HuH-7 (cell line): ENCODE results near the gene SMIM32.

Source experiments
- DNase-seq: peaks from one replicate; pipeline ENCODE4 v3.0.0; 2011; ENCODE audit warnings: low spot score

Gene SMIM32

GRCh38 chr5:136186796-136187195 is 6.2 kb downstream of the SMIM32 start:
- DNase-seq: no peak

- no peak for DNase-seq
These were observed 6.8 kb downstream of the SMIM32 start for GRCh38 chr5:136185974-136186665.

- DNase-seq: no peak
These were observed 10.3 kb downstream of the SMIM32 start for GRCh38 chr5:136182618-136183017.

- DNase-seq: no peak
These were observed 18.8 kb downstream of the SMIM32 start for GRCh38 chr5:136174021-136174659.

- no peak for DNase-seq
These were observed 23.7 kb downstream of the SMIM32 start for GRCh38 chr5:136169218-136169617.

GRCh38 chr5:136166909-136167308 is 26.1 kb downstream of the SMIM32 start:
- DNase-seq: no peak

- no peak for DNase-seq
These were observed 28.7 kb downstream of the SMIM32 start for GRCh38 chr5:136164226-136164625.

GRCh38 chr5:136162008-136162407 is 31.0 kb downstream of the SMIM32 start:
- DNase-seq: no peak

GRCh38 chr5:136159457-136159856 is 33.5 kb downstream of the SMIM32 start:
- no peak for DNase-seq

- DNase-seq: no peak
These were observed 35.4 kb downstream of the SMIM32 start for GRCh38 chr5:136157514-136157913.

GRCh38 chr5:136155761-136156160 is 37.2 kb downstream of the SMIM32 start:
- no peak for DNase-seq

- DNase-seq: no peak
These were observed 37.9 kb downstream of the SMIM32 start for GRCh38 chr5:136155078-136155477.

GRCh38 chr5:136153581-136154236 is 39.3 kb downstream of the SMIM32 start:
- DNase-seq: no peak

GRCh38 chr5:136149891-136150290 is 43.1 kb downstream of the SMIM32 start:
- no peak for DNase-seq

GRCh38 chr5:136147632-136148031 is 45.3 kb downstream of the SMIM32 start:
- DNase-seq: no peak

- no peak for DNase-seq
These were observed 46.8 kb downstream of the SMIM32 start for GRCh38 chr5:136146201-136146600.

- DNase-seq: no peak
These were observed 47.9 kb downstream of the SMIM32 start for GRCh38 chr5:136145030-136145429.

GRCh38 chr5:136143763-136144162 is 49.2 kb downstream of the SMIM32 start:
- no peak for DNase-seq

- no peak for DNase-seq
These were observed 49.6 kb downstream of the SMIM32 start for GRCh38 chr5:136143312-136143711.

GRCh38 chr5:136141561-136141960 is 51.4 kb downstream of the SMIM32 start:
- no peak for DNase-seq
